Activated naive CD4-positive, alpha-beta T cell treated with anti-CD3 and anti-CD28 coated beads, Interleukin-2, amount 50 U/mL, for 24 hours (primary cell): ENCODE measurements around the gene MYCL.
A peak's percentile ranks its signal among the peaks of the same experiment; 100 is the strongest.
"Not testable (repeated sequence)": the region's sequence is repeated elsewhere in the genome, so short reads cannot be mapped to it uniquely, and the experiment has no call there.

ENCODE experiments used
- H3K27ac Mint-ChIP-seq: one replicate; pipeline ENCODE4 v1.8.0; 2021; ENCODE audit warnings: mild to moderate bottlenecking, mixed read lengths
- H3K27me3 Mint-ChIP-seq: one replicate; pipeline ENCODE4 v1.8.0; 2021; ENCODE audit warnings: mixed read lengths
- H3K36me3 Mint-ChIP-seq: one replicate; pipeline ENCODE4 v1.8.0; 2021; ENCODE audit warnings: mixed read lengths
- H3K4me1 Mint-ChIP-seq: one replicate; pipeline ENCODE4 v1.8.0; 2021; ENCODE audit warnings: mixed read lengths
- H3K4me3 Mint-ChIP-seq: one replicate; pipeline ENCODE4 v1.8.0; 2021; ENCODE audit warnings: mild to moderate bottlenecking, mixed read lengths
- H3K9me3 Mint-ChIP-seq: one replicate; pipeline ENCODE4 v1.8.0; 2021; ENCODE audit warnings: mixed read lengths

Gene MYCL

DNA sequence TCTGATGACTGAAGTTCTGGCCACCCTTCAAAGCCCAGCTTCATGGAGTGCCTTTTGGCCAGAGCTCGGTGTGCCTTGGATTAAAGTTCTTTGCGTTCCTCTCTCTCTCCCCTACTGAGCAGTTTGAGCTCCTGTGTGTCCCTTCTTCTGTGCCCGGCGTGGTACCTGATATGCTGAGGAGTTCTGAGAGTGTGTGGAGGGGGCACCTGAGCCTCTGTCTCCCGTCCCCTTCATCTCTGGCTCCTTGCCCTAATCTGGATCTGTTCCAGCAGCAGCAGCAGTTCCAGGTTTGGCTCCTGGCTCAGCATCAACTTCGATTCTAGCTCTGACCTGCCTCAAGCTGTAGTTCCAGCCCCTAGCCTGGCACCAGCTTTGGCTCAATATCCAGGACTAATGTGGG is 25.1 kb upstream of the MYCL start:
- no peak overlapping the region for H3K27ac Mint-ChIP-seq

DNA sequence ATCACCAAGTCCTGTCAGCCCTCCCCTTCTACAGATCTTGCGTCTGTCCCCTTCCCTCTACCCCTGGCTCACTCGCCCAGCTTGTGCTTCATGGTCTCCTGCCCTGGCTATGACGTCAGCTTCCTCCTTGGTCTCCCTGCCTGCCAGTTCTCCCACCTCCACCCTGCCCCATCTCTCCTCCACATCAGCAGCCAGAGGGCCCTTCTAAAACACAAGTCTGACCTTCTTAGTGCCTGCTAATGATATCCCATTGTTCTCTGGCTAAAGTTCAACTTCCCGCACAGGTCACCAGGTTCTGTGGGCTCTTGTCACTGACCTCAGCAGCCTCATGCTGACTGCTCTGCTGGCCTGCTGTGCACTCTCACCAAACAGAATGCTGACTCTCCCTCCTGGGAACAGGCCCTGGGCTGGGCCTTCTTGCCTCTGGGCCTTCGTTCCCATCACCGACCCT is 24.7 kb upstream of the MYCL start:
- H3K4me1 Mint-ChIP-seq = no peaks in the 10 kb centered on the region
- H3K27me3 Mint-ChIP-seq = no peaks in the 10 kb centered on the region
- no peak overlapping the region for H3K4me3 Mint-ChIP-seq
- H3K27ac Mint-ChIP-seq = no peak overlapping the region
- no peaks in the 10 kb centered on the region for H3K9me3 Mint-ChIP-seq
- H3K36me3 Mint-ChIP-seq = no peaks in the 10 kb centered on the region

More for the DNA sequence above, 25.1 kb upstream of the MYCL start:
- Mint-ChIP-seq H3K36me3 (no peaks in the 10 kb centered on the region), H3K4me3 (no peak overlapping the region), H3K4me1 (no peaks in the 10 kb centered on the region), H3K9me3 (no peaks in the 10 kb centered on the region), H3K27me3 (no peaks in the 10 kb centered on the region)

DNA sequence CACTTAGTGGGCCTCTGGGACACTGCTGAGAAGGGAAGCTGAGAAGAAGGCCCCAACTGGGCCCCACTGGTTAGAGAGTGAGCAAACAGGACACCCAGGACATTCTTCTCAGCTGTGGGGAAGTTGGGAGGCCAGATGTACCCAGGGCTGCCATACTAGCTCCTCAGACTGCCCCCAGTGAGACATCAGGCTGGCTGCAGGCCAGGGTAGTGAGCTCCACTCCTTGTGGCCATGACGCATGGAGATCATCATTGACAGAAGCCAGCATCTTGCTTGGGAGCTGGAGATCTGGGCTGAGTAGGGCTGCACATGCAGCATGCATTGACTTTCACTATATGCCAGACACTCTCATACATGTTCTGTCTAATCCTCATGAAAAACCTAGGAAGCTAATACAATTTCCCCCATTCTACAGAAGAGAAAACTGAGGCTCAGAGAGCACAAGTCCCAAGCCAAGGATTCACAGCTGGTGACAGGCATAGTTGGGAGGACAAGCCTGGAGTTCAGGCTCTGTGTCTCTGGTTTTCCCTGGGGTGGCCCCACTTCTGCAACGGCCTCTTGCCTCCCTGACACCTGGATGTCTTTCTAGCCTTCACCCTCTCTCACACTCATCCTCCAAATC is 24.1 kb upstream of the MYCL start:
- Mint-ChIP-seq H3K4me3 (no peak overlapping the region), H3K27ac (no peak overlapping the region), H3K9me3 (no peaks in the 10 kb centered on the region)

DNA sequence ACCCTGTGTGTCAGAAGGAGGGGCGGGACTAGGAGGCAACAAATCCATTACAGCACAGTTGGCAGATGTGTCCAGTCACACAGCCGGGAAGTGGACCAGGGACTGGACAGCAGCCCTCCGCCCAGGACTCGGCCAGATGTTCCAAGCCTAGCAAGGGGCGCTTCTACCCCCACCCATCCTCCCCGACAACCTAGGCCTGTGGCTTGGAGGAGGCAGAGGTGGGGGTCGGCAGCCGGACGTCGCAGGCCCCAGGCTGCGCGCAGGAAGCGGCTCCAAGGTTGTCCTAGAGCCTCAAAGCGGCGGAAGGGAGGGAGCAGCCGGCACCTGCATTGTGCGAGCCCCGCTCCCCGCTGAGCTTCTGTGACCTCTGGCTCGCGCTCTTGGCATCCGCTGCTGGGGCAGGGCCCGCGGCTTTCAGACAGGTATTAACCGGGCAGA is 20.6 kb upstream of the MYCL start:
- no peaks in the 10 kb centered on the region for H3K36me3 Mint-ChIP-seq
- no peaks in the 10 kb centered on the region for H3K4me1 Mint-ChIP-seq

More for the DNA sequence above, 24.1 kb upstream of the MYCL start:
- Mint-ChIP-seq H3K36me3 (no peaks in the 10 kb centered on the region), H3K4me1 (no peaks in the 10 kb centered on the region), H3K27me3 (no peaks in the 10 kb centered on the region)

DNA sequence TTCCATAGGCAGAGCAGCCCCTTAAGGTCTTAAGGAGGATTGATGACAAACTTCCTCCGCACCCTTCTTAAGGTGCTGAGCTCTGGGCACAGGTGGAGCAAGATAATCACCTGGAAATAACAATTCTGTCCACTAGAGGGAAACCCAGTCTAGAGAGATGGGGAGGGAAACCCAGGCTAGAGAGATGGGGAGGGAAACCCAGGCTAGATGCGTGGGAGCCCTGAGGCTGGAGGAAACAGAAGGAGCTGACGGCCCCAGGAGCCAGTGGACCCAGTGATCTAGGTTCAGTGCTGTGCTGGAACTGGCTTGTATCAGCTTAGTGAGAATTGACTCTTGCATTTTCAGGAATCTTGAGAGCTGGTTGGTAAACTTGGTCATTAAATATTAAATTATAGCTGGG is 17.8 kb upstream of the MYCL start:
- Mint-ChIP-seq H3K9me3 (no peaks in the 10 kb centered on the region), H3K4me1 (no peaks in the 10 kb centered on the region), H3K27me3 (no peaks in the 10 kb centered on the region), H3K4me3 (no peak overlapping the region), H3K27ac (no peak overlapping the region), H3K36me3 (no peaks in the 10 kb centered on the region)

More for the DNA sequence above, 20.6 kb upstream of the MYCL start:
- no peak overlapping the region for H3K27ac Mint-ChIP-seq
- H3K27me3 Mint-ChIP-seq = no peaks in the 10 kb centered on the region
- H3K4me3 Mint-ChIP-seq = no peak overlapping the region
- no peaks in the 10 kb centered on the region for H3K9me3 Mint-ChIP-seq

DNA sequence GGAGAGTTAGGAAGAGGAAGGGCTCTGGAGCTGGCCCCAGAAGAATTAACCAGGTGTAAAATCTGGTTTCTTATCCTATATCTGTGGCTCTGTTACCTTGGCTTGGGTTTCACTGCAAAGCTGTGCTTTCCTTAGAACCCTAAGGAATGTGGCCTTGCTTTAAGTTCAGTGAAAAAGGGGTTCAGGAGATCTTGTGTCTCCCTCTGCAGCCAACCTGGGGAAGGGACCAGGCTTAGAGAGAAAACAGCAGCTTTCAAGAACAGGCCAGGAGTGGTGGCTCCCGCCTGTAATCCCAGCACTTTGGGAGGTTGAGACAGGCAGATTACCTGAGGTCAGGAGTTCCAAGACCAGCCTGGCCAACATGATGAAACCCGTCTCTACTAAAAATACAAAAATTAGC is 16.1 kb upstream of the MYCL start:
- Mint-ChIP-seq H3K9me3 (no peaks in the 10 kb centered on the region), H3K36me3 (no peaks in the 10 kb centered on the region), H3K27ac (peak overlapping the region; percentile 14), H3K27me3 (no peaks in the 10 kb centered on the region), H3K4me1 (no peaks in the 10 kb centered on the region), H3K4me3 (no peak overlapping the region)

DNA sequence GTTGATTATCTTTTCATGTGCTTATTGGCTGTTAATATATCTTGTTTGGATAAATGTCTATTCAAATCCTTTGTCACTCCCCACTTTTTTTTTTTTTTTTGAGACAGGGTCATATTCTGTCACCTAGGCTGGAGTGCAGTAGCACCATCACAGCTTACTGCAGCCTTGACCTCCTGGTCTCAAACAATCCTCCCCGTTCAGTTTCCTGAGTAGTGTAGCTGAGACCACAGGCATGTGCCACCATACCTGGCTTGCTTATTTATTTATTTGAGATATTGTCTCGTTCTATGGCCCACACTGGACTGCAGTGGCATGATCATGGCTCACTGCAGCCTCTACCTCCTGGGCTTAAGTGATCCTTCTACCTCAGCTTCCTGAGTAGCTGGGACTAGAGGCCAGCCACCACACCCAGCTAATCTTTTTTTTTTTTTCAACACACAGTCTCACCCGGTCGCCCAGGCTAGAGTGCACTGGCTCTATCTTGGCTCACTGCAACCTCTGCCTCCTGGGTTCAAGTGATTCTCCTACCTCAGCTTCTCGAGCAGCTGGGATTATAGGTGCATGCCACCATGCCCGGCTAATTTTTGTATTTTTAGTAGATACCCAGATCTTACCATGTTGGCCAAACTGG is 13.9 kb upstream of the MYCL start:
- Mint-ChIP-seq H3K27me3 (peaks cover 4% of the 10 kb centered on the region), H3K4me1 (no peaks in the 10 kb centered on the region), H3K36me3 (no peaks in the 10 kb centered on the region), H3K27ac (no peak overlapping the region), H3K4me3 (no peak overlapping the region), H3K9me3 (no peaks in the 10 kb centered on the region)

DNA sequence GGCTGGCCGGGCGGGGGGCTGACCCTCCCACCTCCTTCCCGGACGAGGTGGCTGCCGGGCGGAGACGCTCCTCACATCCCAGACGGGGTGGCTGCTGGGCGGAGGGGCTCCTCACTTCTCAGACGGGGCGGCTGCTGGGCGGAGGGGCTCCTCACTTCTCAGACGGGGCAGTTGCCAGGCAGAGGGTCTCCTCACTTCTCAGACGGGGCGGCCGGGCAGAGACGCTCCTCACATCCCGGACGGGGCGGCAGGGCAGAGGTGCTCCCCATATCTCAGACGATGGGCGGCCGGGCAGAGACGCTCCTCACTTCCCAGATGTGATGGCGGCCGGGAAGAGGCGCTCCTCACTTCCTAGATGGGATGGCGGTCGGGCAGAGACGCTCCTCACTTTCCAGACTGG is 11.4 kb upstream of the MYCL start:
- not testable (repeated sequence) for H3K4me3 Mint-ChIP-seq, H3K27ac Mint-ChIP-seq, H3K4me1 Mint-ChIP-seq, H3K36me3 Mint-ChIP-seq, H3K27me3 Mint-ChIP-seq, H3K9me3 Mint-ChIP-seq

DNA sequence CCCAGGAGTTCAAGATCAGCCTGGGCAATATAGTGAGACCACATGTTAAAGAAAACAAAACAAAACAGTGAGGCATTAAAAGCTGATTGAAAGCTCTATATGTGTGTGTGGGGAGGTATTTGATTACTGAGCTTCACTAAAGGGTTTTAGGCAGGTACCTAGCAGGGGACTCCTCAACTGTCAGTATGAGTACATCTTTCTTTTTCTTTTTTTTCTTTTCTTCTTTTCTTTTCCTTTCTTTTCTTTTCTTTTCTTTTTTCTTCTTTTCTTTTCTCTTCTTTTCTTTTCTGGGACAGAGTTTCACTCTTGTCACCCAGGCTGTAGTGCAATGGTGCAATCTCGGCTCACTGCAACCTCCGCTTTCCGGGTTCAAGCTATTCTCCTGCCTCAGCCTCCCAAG is 8.5 kb upstream of the MYCL start:
- Mint-ChIP-seq H3K27me3 (peaks cover 22% of the 10 kb centered on the region), H3K4me3 (no peak overlapping the region), H3K36me3 (peaks cover 7% of the 10 kb centered on the region), H3K9me3 (peaks cover 16% of the 10 kb centered on the region), H3K27ac (no peak overlapping the region), H3K4me1 (no peaks in the 10 kb centered on the region)

DNA sequence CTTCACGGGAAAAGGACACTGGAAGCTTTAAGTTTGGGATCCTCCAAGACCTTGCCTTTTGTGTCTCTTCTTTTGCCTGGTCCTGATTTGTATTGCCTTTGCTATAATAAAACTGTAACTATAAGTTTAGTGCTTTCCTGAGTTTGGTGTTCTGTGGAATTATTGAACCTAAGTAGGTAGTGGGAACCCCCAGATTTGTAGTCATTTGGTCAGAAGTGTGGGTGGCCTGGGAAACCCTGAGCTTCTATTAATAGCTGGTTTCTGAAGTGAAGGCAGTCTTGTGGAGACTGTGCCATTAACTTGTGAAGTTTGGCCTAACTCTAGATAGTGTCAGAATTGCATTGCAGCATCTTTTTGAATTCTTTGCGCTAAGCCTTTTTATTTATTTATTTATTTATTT is 6.8 kb upstream of the MYCL start:
- Mint-ChIP-seq H3K27ac (no peak overlapping the region), H3K27me3 (peaks cover 31% of the 10 kb centered on the region)

DNA sequence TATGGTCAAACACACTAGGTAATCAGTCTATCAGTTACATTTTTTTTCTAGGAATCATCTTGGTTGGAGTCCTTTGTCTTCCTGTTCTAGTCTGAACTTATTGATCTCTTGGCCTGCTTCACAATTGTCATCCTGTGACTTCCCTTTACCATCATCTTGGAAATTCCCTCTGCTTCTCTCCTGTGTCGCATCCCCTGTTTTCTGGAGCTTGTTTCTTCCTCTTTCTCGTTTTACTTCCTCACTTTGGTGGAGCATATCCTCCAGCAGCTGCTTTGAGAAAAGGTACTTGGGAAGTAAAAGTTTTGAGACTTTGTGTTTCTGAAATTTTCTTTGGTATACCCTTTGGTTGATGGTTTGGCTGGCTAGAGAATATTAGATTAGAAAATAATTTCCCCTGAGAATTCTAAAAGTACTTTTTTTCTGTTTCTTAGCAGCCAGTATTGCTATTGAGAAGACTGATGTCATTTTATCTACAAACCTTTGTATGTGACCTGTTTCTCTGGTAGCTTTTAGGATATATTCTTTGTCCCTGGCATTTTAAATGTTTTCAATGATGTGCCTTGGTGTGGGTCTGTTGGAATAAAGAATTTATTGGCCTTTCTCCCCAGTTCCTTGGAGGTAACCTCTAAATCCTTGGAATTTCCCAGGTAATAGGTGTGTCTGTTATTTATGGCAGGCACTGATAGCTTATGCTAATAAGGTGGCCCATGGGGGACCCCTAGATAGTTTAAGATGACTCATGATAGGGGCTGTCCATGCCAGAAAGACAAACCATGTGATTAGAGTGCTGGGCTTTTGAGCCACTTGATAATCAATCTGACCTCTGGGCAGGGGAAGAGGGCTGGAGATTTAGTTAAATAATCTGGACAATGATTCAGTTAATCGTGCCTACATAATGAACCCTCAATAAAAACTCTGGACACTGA is 6.1 kb upstream of the MYCL start:
- Mint-ChIP-seq H3K27ac (no peak overlapping the region), H3K27me3 (peaks cover 36% of the 10 kb centered on the region), H3K4me3 (no peak overlapping the region), H3K4me1 (no peaks in the 10 kb centered on the region), H3K9me3 (peaks cover 16% of the 10 kb centered on the region), H3K36me3 (peaks cover 7% of the 10 kb centered on the region)

More for the DNA sequence above, 6.8 kb upstream of the MYCL start:
- no peaks in the 10 kb centered on the region for H3K4me1 Mint-ChIP-seq
- peaks cover 16% of the 10 kb centered on the region for H3K9me3 Mint-ChIP-seq
- no peak overlapping the region for H3K4me3 Mint-ChIP-seq
- H3K36me3 Mint-ChIP-seq = peaks cover 7% of the 10 kb centered on the region

DNA sequence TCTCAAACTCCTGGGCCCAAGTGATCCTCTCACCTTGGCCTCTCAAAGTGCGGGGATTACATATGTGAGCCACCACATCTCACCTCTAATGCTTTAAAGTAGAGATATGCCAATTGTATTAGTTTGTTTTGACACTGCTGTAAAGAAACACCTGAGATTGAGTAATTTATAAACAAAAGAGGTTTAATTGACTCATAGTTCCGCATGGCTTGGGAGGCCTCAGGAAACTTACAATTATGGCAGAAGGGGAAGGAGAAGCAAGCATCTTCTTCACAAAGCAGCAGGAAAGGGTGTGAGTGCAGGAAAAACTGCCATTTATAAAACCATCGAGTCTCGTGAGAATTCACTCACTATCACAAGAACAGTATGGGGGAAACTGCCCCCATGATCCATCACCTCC is 3.5 kb upstream of the MYCL start:
- Mint-ChIP-seq H3K4me3 (no peak overlapping the region), H3K27me3 (peaks cover 39% of the 10 kb centered on the region), H3K9me3 (peaks cover 16% of the 10 kb centered on the region), H3K36me3 (peaks cover 7% of the 10 kb centered on the region), H3K4me1 (no peaks in the 10 kb centered on the region), H3K27ac (no peak overlapping the region)

DNA sequence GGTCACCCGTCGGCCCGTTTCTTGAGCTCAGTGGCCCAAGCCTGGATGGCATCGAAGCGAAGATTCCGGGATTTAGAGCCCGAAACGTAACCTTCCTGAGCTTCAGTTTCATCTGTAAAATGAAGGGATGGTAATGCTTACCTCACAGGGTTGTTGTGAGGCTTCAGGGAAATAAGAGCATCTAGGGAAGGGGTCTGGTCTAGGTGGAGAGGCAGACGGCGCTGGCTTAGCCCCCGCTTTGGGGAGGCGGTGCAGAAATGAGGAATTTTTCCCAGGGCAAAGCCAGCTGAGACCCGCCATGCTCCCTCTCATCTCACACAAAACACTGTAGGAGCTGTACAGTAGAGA is 717 bp upstream of the MYCL start:
- peak overlapping the region; percentile 64 for H3K4me3 Mint-ChIP-seq
- H3K4me1 Mint-ChIP-seq = no peaks in the 10 kb centered on the region
- no peaks in the 10 kb centered on the region for H3K36me3 Mint-ChIP-seq
- H3K27ac Mint-ChIP-seq = no peak overlapping the region
- H3K27me3 Mint-ChIP-seq = peaks cover 38% of the 10 kb centered on the region
- H3K9me3 Mint-ChIP-seq = peaks cover 4% of the 10 kb centered on the region

DNA sequence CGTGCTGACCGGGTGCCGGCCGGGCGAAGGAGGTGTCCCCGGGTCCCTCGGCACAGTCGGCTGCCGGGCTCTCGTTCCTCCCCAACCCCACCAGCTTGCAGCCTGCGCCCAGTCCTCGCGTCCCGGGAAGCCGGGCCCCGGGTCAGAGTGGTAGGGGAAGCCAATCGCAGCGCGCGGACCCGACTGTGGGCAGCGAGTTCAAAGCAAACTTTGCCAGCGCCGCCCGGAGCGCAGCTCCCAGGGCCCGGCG is 328 bp downstream of the MYCL start:
- peak overlapping the region; percentile 7 for H3K4me3 Mint-ChIP-seq
- H3K9me3 Mint-ChIP-seq = no peaks in the 10 kb centered on the region
- no peak overlapping the region for H3K27ac Mint-ChIP-seq
- H3K4me1 Mint-ChIP-seq = no peaks in the 10 kb centered on the region
- peaks cover 35% of the 10 kb centered on the region for H3K27me3 Mint-ChIP-seq
- H3K36me3 Mint-ChIP-seq = no peaks in the 10 kb centered on the region

DNA sequence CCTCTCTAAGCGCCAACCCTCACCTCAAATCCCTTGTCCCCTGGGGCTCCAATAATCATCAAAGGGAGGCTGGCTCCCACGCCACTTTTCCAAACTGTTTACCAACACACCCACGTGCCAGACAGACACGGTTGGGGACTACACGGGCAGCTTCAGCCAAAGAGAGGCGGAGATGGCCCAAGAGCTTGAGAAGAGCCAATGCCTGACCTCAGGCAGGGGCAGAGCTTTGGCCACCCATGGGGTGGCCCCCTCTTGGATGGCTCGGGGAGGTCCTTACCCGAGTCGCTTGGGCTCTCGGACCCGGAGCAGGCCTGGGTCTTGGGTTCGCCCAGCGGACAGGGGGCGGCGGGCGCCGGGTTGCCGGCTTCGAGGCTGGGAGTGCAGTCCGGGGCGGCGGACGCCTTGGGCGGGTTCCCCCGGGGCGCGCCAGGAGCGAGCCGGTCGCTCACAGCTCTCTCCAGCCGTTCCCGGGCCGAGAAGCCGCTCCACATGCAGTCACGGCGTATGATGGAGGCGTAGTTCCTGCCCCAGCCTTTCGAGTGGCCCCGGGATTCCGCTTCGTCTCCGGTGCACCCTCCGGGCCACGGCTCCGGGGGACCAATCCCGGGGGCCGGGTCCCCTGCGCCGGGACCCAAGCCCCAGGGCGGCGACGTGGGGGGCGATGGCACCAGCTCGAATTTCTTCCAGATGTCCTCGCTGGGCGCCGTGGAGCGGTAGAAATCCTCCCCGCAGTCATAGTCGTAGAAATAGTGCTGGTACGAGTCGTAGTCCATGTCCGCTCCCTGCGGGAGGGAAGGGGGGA is 854 bp downstream of the MYCL start:
- Mint-ChIP-seq H3K27ac (no peak overlapping the region), H3K4me3 (peak overlapping the region; percentile 76), H3K9me3 (no peaks in the 10 kb centered on the region), H3K36me3 (no peaks in the 10 kb centered on the region), H3K27me3 (peaks cover 33% of the 10 kb centered on the region), H3K4me1 (no peaks in the 10 kb centered on the region)
